ENCODE data around the gene PTPN21. TPM values are rescaled to one million over a fixed set of nuclear protein-coding genes. Genes with fewer than 3 reads are reported as not detected.
"Not testable (repeated sequence)": the region's sequence is repeated elsewhere in the genome, so short reads cannot be mapped to it uniquely, and the experiment has no call there.

PTPN21 gene
- total RNA-seq, 1 donor from 2014 or later = 0.05 TPM

GRCh38 chr14:88545256-88545655, 9.6 kb downstream of the PTPN21 start:
- Mint-ChIP-seq H3K27ac (no peak overlapping the region), H3K36me3 (ENCODE audit: low read depth) (no peaks in the 10 kb centered on the region), H3K4me3 (no peak overlapping the region), H3K9me3 (no peaks in the 10 kb centered on the region), H3K27me3 (peaks cover 5% of the 10 kb centered on the region), H3K4me1 (no peaks in the 10 kb centered on the region)
- intact Hi-C loops (cut with micrococcal nuclease) = no loop called here
- DNase-seq = no peak

GRCh38 chr14:88542857-88543795, 11.7 kb downstream of the PTPN21 start:
- no peak for DNase-seq
- no peaks in the 10 kb centered on the region for H3K9me3 Mint-ChIP-seq
- H3K4me1 Mint-ChIP-seq = no peaks in the 10 kb centered on the region
- intact Hi-C loops (cut with micrococcal nuclease) = no loop called here
- peaks cover 7% of the 10 kb centered on the region for H3K27me3 Mint-ChIP-seq
- H3K4me3 Mint-ChIP-seq = no peak overlapping the region
- no peak overlapping the region for H3K27ac Mint-ChIP-seq
- H3K36me3 Mint-ChIP-seq (ENCODE audit: low read depth) = no peaks in the 10 kb centered on the region

- DNase-seq = no peak
- intact Hi-C loops (cut with micrococcal nuclease) = no loop called here
- H3K4me1 Mint-ChIP-seq = no peaks in the 10 kb centered on the region
- H3K9me3 Mint-ChIP-seq = no peaks in the 10 kb centered on the region
- H3K4me3 Mint-ChIP-seq = no peak overlapping the region
- no peaks in the 10 kb centered on the region for H3K36me3 Mint-ChIP-seq (ENCODE audit: low read depth)
- H3K27ac Mint-ChIP-seq = no peak overlapping the region
- peaks cover 9% of the 10 kb centered on the region for H3K27me3 Mint-ChIP-seq
Measured at GRCh38 chr14:88541324-88541723, 13.5 kb downstream of the PTPN21 start.

DNA sequence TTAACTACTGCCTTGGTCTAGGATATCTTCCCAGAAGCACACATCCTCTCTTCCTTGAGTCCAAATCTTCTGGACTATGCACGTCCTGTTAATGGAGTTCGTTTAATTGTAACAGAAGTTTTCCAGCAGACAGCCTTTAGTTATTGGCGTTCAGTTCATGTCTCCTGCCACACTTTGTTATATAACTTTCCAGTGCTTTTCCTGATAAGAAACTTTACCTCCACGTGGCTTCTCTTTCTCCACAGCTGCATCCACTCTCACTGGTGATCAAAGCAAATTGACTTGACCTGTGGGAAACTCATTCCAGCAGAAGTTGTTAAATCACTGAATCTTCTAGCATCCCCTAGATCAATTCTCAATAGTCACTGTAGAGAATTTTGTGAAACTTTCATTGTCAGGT, 19.0 kb downstream of the PTPN21 start:
- Mint-ChIP-seq H3K4me1 (no peaks in the 10 kb centered on the region), H3K9me3 (no peaks in the 10 kb centered on the region), H3K4me3 (no peak overlapping the region), H3K36me3 (ENCODE audit: low read depth) (no peaks in the 10 kb centered on the region), H3K27me3 (peaks cover 11% of the 10 kb centered on the region), H3K27ac (no peak overlapping the region)
- intact Hi-C loops (cut with micrococcal nuclease) = no loop called here
- DNase-seq = no peak

DNA sequence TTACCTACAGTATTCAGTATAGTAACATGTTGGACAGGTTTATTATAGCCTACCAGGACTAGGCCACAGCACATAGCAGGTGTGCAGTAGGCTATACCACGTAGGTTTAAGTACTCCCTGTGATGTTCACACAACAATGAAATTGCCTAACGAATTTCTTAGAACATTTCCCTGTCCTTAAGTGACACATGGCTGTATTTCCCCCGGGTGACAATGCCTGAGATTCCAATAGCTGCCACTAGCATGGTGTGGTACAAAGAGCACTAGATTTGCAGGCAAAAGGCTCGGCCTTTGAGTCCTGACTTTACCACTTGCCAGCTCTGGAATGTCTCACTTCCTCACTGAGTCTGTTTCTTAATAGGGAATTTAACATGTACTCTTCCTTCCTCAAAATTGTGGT, 19.7 kb downstream of the PTPN21 start:
- no peak overlapping the region for H3K27ac Mint-ChIP-seq
- no peaks in the 10 kb centered on the region for H3K9me3 Mint-ChIP-seq
- no peak overlapping the region for H3K4me3 Mint-ChIP-seq
- intact Hi-C loops (cut with micrococcal nuclease) = no loop called here
- H3K27me3 Mint-ChIP-seq = peaks cover 17% of the 10 kb centered on the region
- DNase-seq = no peak
- H3K36me3 Mint-ChIP-seq (ENCODE audit: low read depth) = no peaks in the 10 kb centered on the region
- H3K4me1 Mint-ChIP-seq = no peaks in the 10 kb centered on the region

DNA sequence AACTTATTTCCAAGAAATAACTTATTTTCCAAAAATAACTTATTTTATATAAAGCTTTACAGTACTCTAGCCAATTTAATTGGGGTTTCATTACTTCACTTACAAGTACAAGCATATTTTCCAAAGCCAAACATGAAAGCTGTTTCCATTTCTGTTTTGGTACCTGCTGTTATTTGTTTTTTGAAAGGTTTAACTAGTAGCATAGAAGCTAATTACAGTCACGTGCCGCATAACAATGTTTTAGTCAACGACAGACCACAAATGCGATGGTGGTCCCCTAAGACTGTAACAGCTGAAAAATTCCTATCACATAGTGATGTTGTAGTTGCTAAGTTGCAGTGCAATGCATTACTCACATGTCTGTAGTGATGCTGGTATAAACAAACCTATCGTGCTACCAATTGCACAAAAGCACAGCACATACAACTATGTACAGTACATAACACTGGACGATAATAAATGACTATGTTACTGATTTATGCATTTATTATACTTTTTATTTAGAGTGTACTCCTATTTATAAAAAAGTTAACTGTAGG, 21.7 kb downstream of the PTPN21 start:
- Mint-ChIP-seq H3K4me3 (no peak overlapping the region), H3K36me3 (ENCODE audit: low read depth) (no peaks in the 10 kb centered on the region), H3K27ac (no peak overlapping the region), H3K27me3 (peaks cover 23% of the 10 kb centered on the region), H3K4me1 (no peaks in the 10 kb centered on the region), H3K9me3 (no peaks in the 10 kb centered on the region)
- intact Hi-C loops (cut with micrococcal nuclease) = no loop called here
- DNase-seq = no peak

- DNase-seq; H3K4me3 Mint-ChIP-seq; H3K27ac Mint-ChIP-seq; H3K9me3 Mint-ChIP-seq; H3K36me3 Mint-ChIP-seq (ENCODE audit: low read depth); intact Hi-C loops (cut with micrococcal nuclease); H3K4me1 Mint-ChIP-seq: not testable (repeated sequence)
- H3K27me3 Mint-ChIP-seq = peaks cover 32% of the 10 kb centered on the region
Measured at GRCh38 chr14:88529889-88530288, 24.9 kb downstream of the PTPN21 start.

DNA sequence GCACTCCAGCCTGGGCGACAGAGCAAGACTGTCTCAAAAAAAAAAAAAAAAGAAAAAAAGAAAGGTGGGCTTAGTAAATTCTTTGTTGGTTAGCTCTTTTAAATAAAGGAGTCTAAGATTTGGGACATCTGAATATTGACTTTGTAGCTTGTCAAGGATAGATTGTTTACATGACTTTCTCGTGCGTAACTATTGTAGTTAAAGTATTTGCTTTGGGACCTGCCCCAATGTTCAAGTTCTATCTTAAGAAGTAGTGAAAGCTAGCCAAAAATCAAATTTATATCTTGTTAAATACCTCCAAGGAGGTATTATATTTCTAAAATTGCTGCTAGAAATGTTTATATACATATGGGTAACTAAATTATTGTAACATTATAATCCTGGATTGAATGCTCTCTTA, 32.4 kb downstream of the PTPN21 start:
- peaks cover 16% of the 10 kb centered on the region for H3K27me3 Mint-ChIP-seq
- H3K27ac Mint-ChIP-seq = no peak overlapping the region
- DNase-seq = no peak
- intact Hi-C loops (cut with micrococcal nuclease) = no loop called here
- no peaks in the 10 kb centered on the region for H3K36me3 Mint-ChIP-seq (ENCODE audit: low read depth)
- H3K9me3 Mint-ChIP-seq = no peaks in the 10 kb centered on the region
- H3K4me1 Mint-ChIP-seq = no peaks in the 10 kb centered on the region
- no peak overlapping the region for H3K4me3 Mint-ChIP-seq

DNA sequence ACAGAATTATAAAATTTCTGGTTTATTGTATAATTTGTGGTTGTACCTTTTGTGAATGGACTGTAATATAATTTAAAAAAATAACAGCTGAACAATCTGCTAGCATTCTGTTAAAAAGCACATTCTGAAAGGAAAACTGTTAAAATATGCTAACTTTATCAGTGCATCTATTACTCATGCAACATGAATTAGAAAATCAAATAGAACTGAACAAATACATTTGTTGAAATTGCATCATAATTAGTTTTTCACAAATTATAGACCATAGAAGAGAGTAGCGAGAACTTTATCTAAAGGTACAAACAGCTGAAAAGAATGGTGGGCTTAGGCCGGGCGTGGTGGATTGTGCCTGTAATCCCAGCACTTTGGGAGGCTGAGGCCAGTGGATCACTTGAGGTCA, 33.0 kb downstream of the PTPN21 start:
- Mint-ChIP-seq H3K4me1 (no peaks in the 10 kb centered on the region), H3K36me3 (ENCODE audit: low read depth) (no peaks in the 10 kb centered on the region), H3K9me3 (no peaks in the 10 kb centered on the region), H3K27me3 (peaks cover 15% of the 10 kb centered on the region), H3K27ac (no peak overlapping the region), H3K4me3 (no peak overlapping the region)
- DNase-seq = no peak
- intact Hi-C loops (cut with micrococcal nuclease) = no loop called here

GRCh38 chr14:88519907-88520306, 34.9 kb downstream of the PTPN21 start:
- DNase-seq = no peak
- Mint-ChIP-seq H3K27me3 (peaks cover 24% of the 10 kb centered on the region), H3K27ac (no peak overlapping the region), H3K9me3 (no peaks in the 10 kb centered on the region), H3K4me1 (no peaks in the 10 kb centered on the region), H3K36me3 (ENCODE audit: low read depth) (no peaks in the 10 kb centered on the region), H3K4me3 (no peak overlapping the region)
- intact Hi-C loops (cut with micrococcal nuclease) = no loop called here

DNA sequence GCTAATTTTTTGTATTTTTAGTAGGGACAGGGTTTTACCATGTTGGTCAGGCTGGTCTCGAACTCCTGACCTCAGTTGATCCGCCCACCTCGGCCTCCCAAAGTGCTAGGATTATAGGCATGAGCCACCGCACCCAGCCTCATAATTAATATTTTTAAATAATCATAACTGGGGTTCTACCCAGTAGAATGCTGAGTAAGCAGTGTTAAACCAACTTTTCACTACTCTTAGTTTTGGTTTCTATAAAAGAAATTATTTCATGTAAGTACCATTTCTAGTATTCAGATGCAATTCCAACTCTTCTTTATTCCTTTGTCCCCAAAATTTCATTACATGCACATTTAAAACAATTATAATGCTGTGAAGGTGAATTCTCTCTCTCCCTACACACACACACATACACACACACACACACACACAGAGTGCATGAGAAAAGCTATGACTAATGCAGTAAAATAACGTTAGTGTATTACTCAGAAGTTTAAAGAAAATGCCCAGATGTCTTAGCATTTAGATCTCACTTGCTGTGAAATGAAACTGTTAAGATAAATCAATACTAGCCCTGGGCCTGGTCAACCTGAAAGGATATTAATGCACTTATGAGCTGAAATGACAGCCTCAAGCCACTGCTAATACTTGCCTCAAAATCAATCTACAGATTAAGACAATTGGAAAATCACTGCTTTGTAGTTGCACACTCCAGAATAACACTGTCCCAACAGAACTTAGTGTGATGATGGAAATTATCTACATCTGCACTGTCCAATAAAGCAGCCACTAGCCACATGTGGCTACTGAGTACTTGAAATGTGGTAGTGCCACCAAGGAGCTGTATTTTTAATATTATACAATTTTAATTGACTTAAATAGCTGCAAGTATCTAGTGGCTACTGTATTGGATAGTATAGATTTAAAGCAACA, 36.0 kb downstream of the PTPN21 start:
- no peak for DNase-seq

DNA sequence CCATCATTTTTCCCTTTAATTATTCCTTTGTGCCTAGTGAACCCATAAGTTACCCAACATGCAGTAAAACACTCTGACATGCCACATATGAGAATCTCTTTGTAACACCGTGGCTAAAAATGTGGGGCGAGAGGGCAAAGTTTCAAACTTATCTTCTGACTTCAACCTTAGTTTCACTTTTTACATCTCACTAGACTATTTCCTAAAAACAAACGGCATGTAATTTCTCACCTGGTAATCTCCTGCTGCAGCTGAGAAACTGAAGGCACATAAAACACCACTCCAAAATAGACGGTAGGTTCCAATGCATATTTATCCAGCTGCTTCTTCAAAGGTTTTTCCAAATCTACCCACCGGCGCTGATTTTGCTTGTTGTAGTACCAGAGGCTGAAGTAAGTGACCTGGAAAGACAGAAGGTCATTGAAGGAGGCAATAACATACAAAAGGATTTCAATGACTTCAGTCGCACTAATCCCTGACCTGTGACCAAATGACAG, 37.9 kb downstream of the PTPN21 start:
- DNase-seq = no peak
- H3K4me1 Mint-ChIP-seq = no peaks in the 10 kb centered on the region
- no peak overlapping the region for H3K27ac Mint-ChIP-seq
- H3K4me3 Mint-ChIP-seq = no peak overlapping the region
- no peaks in the 10 kb centered on the region for H3K9me3 Mint-ChIP-seq
- H3K36me3 Mint-ChIP-seq (ENCODE audit: low read depth) = no peaks in the 10 kb centered on the region
- intact Hi-C loops (cut with micrococcal nuclease) = no loop called here
- H3K27me3 Mint-ChIP-seq = peaks cover 24% of the 10 kb centered on the region

More for the DNA sequence above, 36.0 kb downstream of the PTPN21 start:
- Mint-ChIP-seq H3K27me3 (peaks cover 27% of the 10 kb centered on the region), H3K4me1 (no peaks in the 10 kb centered on the region), H3K36me3 (ENCODE audit: low read depth) (no peaks in the 10 kb centered on the region), H3K27ac (no peak overlapping the region), H3K9me3 (no peaks in the 10 kb centered on the region), H3K4me3 (no peak overlapping the region)
- intact Hi-C loops (cut with micrococcal nuclease) = no loop called here

DNA sequence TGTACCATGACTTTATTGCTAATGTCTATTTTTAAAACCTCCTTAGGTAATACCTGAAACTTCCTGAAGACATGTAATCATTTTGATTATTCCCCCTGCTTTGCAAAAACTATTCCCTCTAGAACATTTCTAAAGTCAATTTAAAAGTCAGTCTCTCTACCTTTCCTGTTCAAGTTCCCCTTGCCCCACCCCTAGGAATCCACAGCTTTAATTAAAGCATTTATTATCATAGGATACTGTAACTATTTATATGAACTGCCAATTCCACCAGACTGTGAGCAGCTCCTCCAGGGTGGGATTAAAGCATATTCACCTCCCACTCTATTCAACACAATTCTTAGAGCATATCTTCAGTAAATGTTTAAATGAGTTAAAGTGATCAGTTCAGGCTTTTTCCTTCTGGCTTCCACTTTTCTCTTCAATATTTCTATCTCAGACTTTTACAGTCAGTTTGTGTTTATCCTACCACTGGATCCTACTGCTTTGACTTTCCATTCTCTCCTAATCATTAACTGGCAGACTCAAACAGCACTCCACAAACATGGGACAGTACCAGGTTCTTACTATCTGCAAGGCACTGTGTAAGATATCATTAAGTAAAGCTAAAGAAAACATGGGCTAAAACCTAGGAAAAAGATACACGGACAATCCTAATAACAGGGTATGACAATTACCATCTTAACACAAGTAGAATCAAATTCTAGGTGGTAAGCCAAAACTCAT, 39.1 kb downstream of the PTPN21 start:
- Mint-ChIP-seq H3K27ac (no peak overlapping the region), H3K4me3 (no peak overlapping the region), H3K27me3 (peaks cover 24% of the 10 kb centered on the region), H3K36me3 (ENCODE audit: low read depth) (no peaks in the 10 kb centered on the region), H3K9me3 (no peaks in the 10 kb centered on the region), H3K4me1 (no peaks in the 10 kb centered on the region)
- DNase-seq = no peak
- intact Hi-C loops (cut with micrococcal nuclease) = no loop called here
